Endothelial cell of umbilical vein (primary cell): ENCODE results near the gene NR4A1. TPM values are rescaled to one million over a fixed set of nuclear protein-coding genes. Genes with fewer than 3 reads are reported as not detected.

Experiments used
- BruUV-seq: library from RNA; stranded (reverse); fragments of 400-500 nt; replicated peaks from 2 replicates; lab custom pipeline; 2021; lab: Mats Ljungman, UMichigan
- CTCF ChIA-PET: fragments of 300-600, 350-600 bp; sonication (Branson Sonifier 250); formaldehyde crosslinking; loops from one replicate; lab custom pipeline; 2021; ENCODE audit warnings: antibody characterized with exemption, inconsistent platforms; lab: Charles Lee
- POLR2A ChIA-PET: fragments of 300-600, 350-600 bp; sonication (Branson Sonifier 250); formaldehyde crosslinking; loops from one replicate; lab custom pipeline; 2021; ENCODE audit warnings: antibody characterized with exemption, inconsistent platforms; lab: Charles Lee
- DNase-seq: peaks from one replicate; pipeline ENCODE4 v3.0.0-alpha.2; 2011; ENCODE audit warnings: low read depth, low spot score
- FAIRE-seq: peaks from 2 replicates; lab custom pipeline; 2011; peaks lifted over from hg19 to GRCh38; lab: Jason Lieb, UNC
- H2AFZ ChIP-seq: 2 replicates; pipeline ENCODE4 v1.6.0; 2012; ENCODE audit warnings: low read depth, low read length, control low read depth, inconsistent platforms
- H3K27ac ChIP-seq: 2 replicates; pipeline ENCODE4 v1.5.1; 2011; ENCODE audit warnings: low read depth, mild to moderate bottlenecking, control low read depth, low read length, moderate library complexity; ENCODE audit not compliant: insufficient read depth
- H3K27me3 ChIP-seq, 2 experiments: 2 replicates each; pipeline versions ENCODE4 v1.6.0 to v1.6.1; 2011; ENCODE audit warnings: low read length in 2 of 2, mixed read lengths in 1 of 2; ENCODE audit not compliant: control insufficient read depth in 2 of 2, insufficient read depth in 2 of 2
- H3K36me3 ChIP-seq, 2 experiments: 2 replicates in 1 of 2; 3 replicates in 1 of 2; pipeline ENCODE4 v1.5.1; 2011; ENCODE audit warnings: low read length in 2 of 2, mild to moderate bottlenecking in 1 of 2, moderate library complexity in 1 of 2; ENCODE audit not compliant: control insufficient read depth in 2 of 2, insufficient read depth in 2 of 2; ENCODE audit errors: extremely low read depth in 1 of 2
- H3K4me1 ChIP-seq: 3 replicates; pipeline ENCODE4 v1.5.1; 2011; ENCODE audit warnings: mild to moderate bottlenecking, low read length; ENCODE audit not compliant: control insufficient read depth, insufficient read depth; ENCODE audit errors: extremely low read depth
- H3K4me2 ChIP-seq: 2 replicates; pipeline ENCODE4 v1.6.1; 2011; ENCODE audit warnings: low read length, control low read depth, mixed read lengths; ENCODE audit not compliant: insufficient read depth
- H3K4me3 ChIP-seq, 3 experiments: fragments of 200-600 bp in 1 of 3; sonication (generic), shearing (Covaris generic) in 1 of 3; replicated peaks in 1 of 3; 2 replicates each; pipeline ENCODE4 v1.5.1; 2011 to 2016; ENCODE audit warnings: control low read depth in 3 of 3, low read length in 3 of 3, mild to moderate bottlenecking in 2 of 3, inconsistent platforms in 1 of 3, low read depth in 1 of 3, moderate library complexity in 1 of 3; ENCODE audit not compliant: insufficient read depth in 1 of 3
- H3K79me2 ChIP-seq: 2 replicates; pipeline ENCODE4 v1.6.0; 2012; ENCODE audit warnings: low read length, inconsistent platforms; ENCODE audit not compliant: control insufficient read depth, insufficient read depth
- H3K9ac ChIP-seq: replicated peaks from 2 replicates; pipeline ENCODE3; 2011; ENCODE audit warnings: low read length, control low read depth; ENCODE audit not compliant: insufficient read depth; ENCODE audit errors: extremely low read depth
- H3K9me1 ChIP-seq: replicated peaks from 3 replicates; pipeline ENCODE4 v1.6.0; 2011; ENCODE audit warnings: mild to moderate bottlenecking, low read length; ENCODE audit not compliant: control insufficient read depth, insufficient read depth; ENCODE audit errors: extremely low read depth
- H3K9me3 ChIP-seq: replicated peaks from 2 replicates; pipeline ENCODE4 v1.5.1; 2012; ENCODE audit warnings: low read length, inconsistent platforms; ENCODE audit not compliant: control insufficient read depth, insufficient read depth
- H4K20me1 ChIP-seq: replicated peaks from 2 replicates; pipeline ENCODE3; 2011; ENCODE audit warnings: mild to moderate bottlenecking, low read length; ENCODE audit not compliant: control insufficient read depth, insufficient read depth; ENCODE audit errors: extremely low read depth
- CTCF ChIP-seq, 2 donors: IDR thresholded peaks; 1 replicate in 1 of 2; 2 replicates in 1 of 2; pipeline ENCODE4 v1.5.1; 2011; ENCODE audit warnings: low read length in 2 of 2, mild to moderate bottlenecking in 2 of 2, moderate library complexity in 2 of 2, control low read depth in 1 of 2, inconsistent platforms in 1 of 2, low read depth in 1 of 2; ENCODE audit not compliant: insufficient read depth in 1 of 2; ENCODE audit errors: extremely low read depth in 1 of 2
- EZH2 ChIP-seq: IDR thresholded peaks from 2 replicates; pipeline ENCODE4 v1.6.1; 2012; ENCODE audit warnings: borderline replicate concordance, low read depth, mild to moderate bottlenecking, moderate library complexity, low read length, inconsistent platforms; ENCODE audit not compliant: severe bottlenecking
- FOS ChIP-seq: IDR thresholded peaks from 2 replicates; pipeline ENCODE4 v1.6.1; 2011; ENCODE audit warnings: mild to moderate bottlenecking, low read length, moderate library complexity, borderline replicate concordance; ENCODE audit not compliant: insufficient read depth
- GATA2 ChIP-seq: IDR thresholded peaks from 2 replicates; pipeline ENCODE4 v1.7.0; 2011; ENCODE audit warnings: low read depth, mild to moderate bottlenecking, moderate library complexity, mixed read lengths, low read length; ENCODE audit not compliant: insufficient read length, insufficient read depth
- JUN ChIP-seq: IDR thresholded peaks from 2 replicates; pipeline ENCODE4 v1.6.1; 2011; ENCODE audit warnings: borderline replicate concordance, low read depth; ENCODE audit not compliant: insufficient read length, insufficient read depth
- MAX ChIP-seq: IDR thresholded peaks from 2 replicates; pipeline ENCODE4 v1.6.1; 2011; ENCODE audit not compliant: insufficient read depth, insufficient read length
- MYC ChIP-seq: IDR thresholded peaks from one replicate; pipeline ENCODE4 v1.6.1; 2011; ENCODE audit warnings: mild to moderate bottlenecking, low read depth, low read length
- POLR2A ChIP-seq: IDR thresholded peaks from 2 replicates; pipeline ENCODE4 v1.6.1; 2012; ENCODE audit warnings: low read depth, mild to moderate bottlenecking, control low read depth, low read length
- POLR2AphosphoS5 ChIP-seq: IDR thresholded peaks from 2 replicates; pipeline ENCODE4 v1.6.1; 2012; ENCODE audit warnings: low read depth, mild to moderate bottlenecking, control low read depth, low read length, moderate library complexity; ENCODE audit not compliant: insufficient read depth
- dilution Hi-C: fragments of 300-500 bp; cut with MboI; formaldehyde crosslinking; loops from one replicate; pipeline ENCODE4 v1.15.0; 2019; ENCODE audit warnings: low sequenced_read_pairs; ENCODE audit not compliant: extremely low pct_ligation_motif_present
- intact Hi-C: fragments of 100-400 bp; cut with micrococcal nuclease; formaldehyde crosslinking; loops from one replicate; pipeline ENCODE4 v1.10.0; 2022
- polyA plus RNA-seq, 4 experiments: library from polyadenylated mRNA; depleted of rRNA in 3 of 4; stranded (reverse) in 3 of 4; unstranded in 1 of 4; fragments of >200 nt; gene quantifications; 2 replicates each; pipeline versions ENCODE4 v1.2.1 to v1.2.3, GENCODE V29; 2011 to 2012; ENCODE audit warnings: missing spikeins in 1 of 4
- total RNA-seq: library from RNA; stranded (reverse); gene quantifications from 2 replicates; pipeline ENCODE4 v1.2.3, GENCODE V29; 2021

The NR4A1 gene
- total and polyA plus RNA-seq, 2 donors (not counting 3 experiments of a cell fraction or from before 2014, with no cell fraction given), result 6.8 to 18.2 TPM

- Histone ChIP-seq H3K9me3 (no peaks in the 10 kb centered on the region), H3K36me3 (no peaks in the 10 kb centered on the region), H3K9me1 (no peaks in the 10 kb centered on the region), H3K27ac (no peak overlapping the region), H3K4me3 (no peak overlapping the region), H2AFZ (no peak overlapping the region), H3K4me1 (peaks cover 7% of the 10 kb centered on the region), H3K4me2 (no peak overlapping the region), H3K27me3 (no peaks in the 10 kb centered on the region), H3K9ac (no peak overlapping the region), H3K79me2 (no peaks in the 10 kb centered on the region), H4K20me1 (no peaks in the 10 kb centered on the region)
- no peak for DNase-seq
- dilution Hi-C loops, result no loop called here
- intact Hi-C loops, result no loop called here
- ChIA-PET CTCF (interaction anchor here (1.0 to 4.8 kb wide), 4 partner anchors 9 to 35 kb away, joined by 3 to 46 read pairs (median 10); partner anchors contain the start of genes ATG101 and NR4A1), POLR2A (no interaction called here)
- FAIRE-seq, result no peak
- TF ChIP-seq POLR2A (no peak), GATA2 (no peak), CTCF (IDR thresholded peaks at IDR 0.05; ENCODE audit: extremely low read depth in 1 of 2, insufficient read depth in 1 of 2, low read depth in 1 of 2, low read length in 2 of 2) (no peak), JUN (no peak), POLR2AphosphoS5 (no peak), EZH2 (no peak), FOS (no peak), MAX (no peak), MYC (no peak)
- BruUV-seq, result no TSS peak
Observed at GRCh38 chr12:52060498-52061177, 9.4 kb downstream of the NR4A1 start.
